K562 (cell line): ENCODE measurements around the gene IMP4. TPM values are rescaled to one million over a fixed set of nuclear protein-coding genes. Genes with fewer than 3 reads are reported as not detected.

Experiments used
- ATF3 ChIP-seq, 2 experiments: fragments of 450-650 bp in 1 of 2; sonication (generic) in 1 of 2; formaldehyde crosslinking in 1 of 2; IDR thresholded peaks in 1 of 2; conservative IDR thresholded peaks in 1 of 2; 2 replicates each; pipeline versions ENCODE4 v1.6.1 to v1.8.1; 2016 to 2023; ENCODE audit warnings: mild to moderate bottlenecking in 2 of 2, moderate library complexity in 2 of 2, inconsistent platforms in 1 of 2, missing genetic modification reagents in 1 of 2
- ATF7 ChIP-seq: fragments of 450-650 bp; IDR thresholded peaks from 2 replicates; pipeline ENCODE4 v1.7.1; 2014; ENCODE audit warnings: mild to moderate bottlenecking, moderate library complexity
- EGR1 ChIP-seq: fragments of 450-650 bp; conservative IDR thresholded peaks from 2 replicates; pipeline ENCODE4 v1.6.1; 2017; ENCODE audit warnings: mild to moderate bottlenecking
- MCM2 ChIP-seq: fragments of 450-650 bp; IDR thresholded peaks from 2 replicates; pipeline ENCODE4 v1.6.1; 2017; ENCODE audit warnings: low read depth, mild to moderate bottlenecking
- MGA ChIP-seq: fragments of 450-650 bp; IDR thresholded peaks from 2 replicates; pipeline ENCODE4 v1.6.1; 2016; ENCODE audit warnings: mild to moderate bottlenecking, moderate library complexity
- POLR2AphosphoS5 ChIP-seq: IDR thresholded peaks from 2 replicates; pipeline ENCODE4 v1.6.1; 2011; ENCODE audit warnings: mild to moderate bottlenecking, low read depth, low read length, moderate library complexity; ENCODE audit not compliant: control insufficient read depth, insufficient read depth
- RAD21 ChIP-seq, 2 experiments: fragments of 250-450 bp in 1 of 2; fragments of 450-650 bp in 1 of 2; sonication (Bioruptor Pico) in 1 of 2; formaldehyde crosslinking in 1 of 2; IDR thresholded peaks in 1 of 2; conservative IDR thresholded peaks in 1 of 2; 2 replicates each; pipeline versions ENCODE4 v1.4.0 to v1.8.0; 2020 to 2022; ENCODE audit warnings: mild to moderate bottlenecking in 2 of 2, moderate library complexity in 1 of 2
- ZNF316 ChIP-seq: fragments of 450-650 bp; IDR thresholded peaks from 2 replicates; pipeline ENCODE4 v1.6.1; 2016
- polyA plus RNA-seq, 8 experiments: library from polyadenylated mRNA; depleted of rRNA in 4 of 8; stranded (reverse) in 5 of 8; unstranded in 3 of 8; fragments of >200 nt; fragmentation: Nextera tagmentation in 2 of 8; fragmentation: Illumina TruSeq in 1 of 8; extraction: Ambion mirVana in 2 of 8; extraction: Trizol in 1 of 8; gene quantifications; 2 replicates each; pipeline versions ENCODE4 v1.2.1 to v1.2.3, GENCODE V29; 2011 to 2014; ENCODE audit warnings: inconsistent platforms in 1 of 8, missing spikeins in 1 of 8
- total RNA-seq, 7 experiments: library from RNA; depleted of rRNA in 6 of 7; stranded (reverse); fragments of >200 nt in 6 of 7; fragmentation: Illumina TruSeq in 2 of 7; extraction: Trizol in 2 of 7; gene quantifications; 2 replicates each; pipeline versions ENCODE4 v1.2.1 to v1.2.3, GENCODE V29; 2011 to 2021; ENCODE audit warnings: low replicate concordance in 1 of 7

Gene IMP4
- total and polyA plus RNA-seq, 9 of the 15 experiments (the other 6 are each of a cell fraction or from before 2014, with no cell fraction given): 35.4 to 209 (median 100.0) TPM

DNA sequence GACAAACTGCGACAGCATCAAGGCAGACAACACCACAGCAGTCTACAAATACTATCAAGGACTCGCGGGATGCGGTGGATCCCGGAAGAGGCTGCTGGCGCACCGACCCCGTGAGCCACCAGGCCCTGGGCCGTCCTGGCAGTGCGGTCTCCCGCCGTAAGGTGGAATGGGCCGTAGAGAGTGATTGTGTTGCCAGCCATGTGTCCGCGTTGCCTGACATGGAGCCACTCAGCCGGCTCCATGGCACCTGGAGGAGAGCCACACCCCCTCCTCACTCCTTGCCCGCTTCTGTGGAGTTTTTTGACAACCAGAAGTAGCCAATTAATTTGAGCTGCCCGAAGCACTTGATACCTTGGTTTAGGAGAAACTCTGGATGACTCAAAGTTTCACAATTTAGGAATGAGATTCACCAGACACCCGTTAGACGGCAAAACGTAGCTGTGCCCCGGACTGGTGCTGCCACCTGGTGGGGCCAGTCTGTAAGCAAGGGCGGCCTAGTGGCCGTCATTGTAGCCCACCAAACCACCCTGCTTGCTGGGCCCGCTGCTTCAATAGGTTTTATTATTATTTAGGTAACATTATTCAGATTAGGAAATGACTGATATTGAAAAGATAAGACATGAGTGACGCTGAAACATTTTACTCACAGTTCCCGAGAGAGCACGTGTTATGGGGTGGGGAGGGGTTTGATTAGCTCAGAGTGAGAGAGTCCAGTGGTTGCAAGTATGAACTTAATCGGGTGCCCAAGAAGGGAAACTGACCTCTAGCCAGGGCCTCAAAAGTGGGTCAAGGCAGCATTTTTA, 10.2 kb upstream of the IMP4 start (continued):
- TF ChIP-seq MGA (peak; percentile 40; the same call in 1 of the 2 replicates), MCM2 (no peak), POLR2AphosphoS5 (no peak), ATF3 (IDR thresholded peaks at IDR 0.05) (0 out of 2 replicates have a peak, but pooled peaks have one; percentile 14), ATF3 (CRISPR knock-in tag; conservative IDR thresholded peaks at IDR 0.05) (peak; percentile 53; the same call in 1 of the 2 replicates), ZNF316 (no peak), ATF7 (peak; percentile 12; the same call in 1 of the 2 replicates), RAD21 (CRISPR knock-in tag; conservative IDR thresholded peaks at IDR 0.05 in 1 of 2, IDR thresholded peaks at IDR 0.05 in 1 of 2) (peak; percentile 91 to 94), EGR1 (no peak)
